Keratinocyte (primary cell): ENCODE results near the gene IRAG1. TPM values are rescaled to one million over a fixed set of nuclear protein-coding genes. Genes with fewer than 3 reads are reported as not detected.
"Not testable (repeated sequence)": the region's sequence is repeated elsewhere in the genome, so short reads cannot be mapped to it uniquely, and the experiment has no call there.

Experiments
- DNase-seq: peaks from one replicate; pipeline ENCODE4 v3.0.0-alpha.2; 2011; ENCODE audit warnings: low read depth, missing footprints, low spot score
- FAIRE-seq: peaks from 2 replicates; lab custom pipeline; 2011; peaks lifted over from hg19 to GRCh38; lab: Jason Lieb, UNC
- H2AFZ ChIP-seq: 2 replicates; pipeline ENCODE4 v1.6.0; 2012; ENCODE audit warnings: low read length, control low read depth, inconsistent platforms; ENCODE audit not compliant: control insufficient read depth
- H3K27ac ChIP-seq: 2 replicates; pipeline ENCODE4 v1.5.1; 2011; ENCODE audit warnings: low read length; ENCODE audit not compliant: control insufficient read depth, insufficient read depth
- H3K27me3 ChIP-seq: 3 replicates; pipeline ENCODE4 v1.6.0; 2011; ENCODE audit warnings: low read length; ENCODE audit not compliant: control insufficient read depth, insufficient read depth; ENCODE audit errors: extremely low read depth
- H3K36me3 ChIP-seq, 2 experiments: 2 replicates in 1 of 2; 3 replicates in 1 of 2; pipeline ENCODE4 v1.5.1; 2011; ENCODE audit warnings: low read length in 2 of 2, mild to moderate bottlenecking in 1 of 2; ENCODE audit not compliant: control insufficient read depth in 2 of 2, insufficient read depth in 2 of 2; ENCODE audit errors: extremely low read depth in 1 of 2
- H3K4me1 ChIP-seq: 3 replicates; pipeline ENCODE4 v1.5.1; 2011; ENCODE audit warnings: low read length; ENCODE audit not compliant: control insufficient read depth, insufficient read depth; ENCODE audit errors: extremely low read depth
- H3K4me2 ChIP-seq: 3 replicates; pipeline ENCODE4 v1.6.0; 2011; ENCODE audit warnings: low read depth, low read length; ENCODE audit not compliant: control insufficient read depth, insufficient read depth; ENCODE audit errors: extremely low read depth
- H3K4me3 ChIP-seq, 3 experiments: fragments of 200-600 bp in 1 of 3; sonication (generic) in 1 of 3; 2 replicates in 2 of 3; 3 replicates in 1 of 3; pipeline ENCODE4 v1.5.1; 2011 to 2016; ENCODE audit warnings: low read length in 3 of 3, mild to moderate bottlenecking in 3 of 3, control low read depth in 2 of 3, inconsistent platforms in 1 of 3, low read depth in 1 of 3, mixed read lengths in 1 of 3, mixed run types in 1 of 3, moderate library complexity in 1 of 3; ENCODE audit not compliant: control insufficient read depth in 2 of 3, insufficient read depth in 2 of 3; ENCODE audit errors: extremely low read depth in 1 of 3
- H3K79me2 ChIP-seq: 2 replicates; pipeline ENCODE4 v1.6.0; 2012; ENCODE audit warnings: low read length; ENCODE audit not compliant: control insufficient read depth, insufficient read depth
- H3K9ac ChIP-seq: 3 replicates; pipeline ENCODE4 v1.6.0; 2011; ENCODE audit warnings: low read length; ENCODE audit not compliant: control insufficient read depth, insufficient read depth; ENCODE audit errors: extremely low read depth
- H3K9me1 ChIP-seq: 3 replicates; pipeline ENCODE4 v1.6.0; 2011; ENCODE audit warnings: low read length; ENCODE audit not compliant: control insufficient read depth, insufficient read depth; ENCODE audit errors: extremely low read depth
- H3K9me3 ChIP-seq: 2 replicates; pipeline ENCODE4 v1.5.1; 2012; ENCODE audit warnings: low read depth, low read length; ENCODE audit not compliant: control insufficient read depth
- H4K20me1 ChIP-seq: 3 replicates; pipeline ENCODE4 v1.6.0; 2011; ENCODE audit warnings: low read length; ENCODE audit not compliant: control insufficient read depth, insufficient read depth; ENCODE audit errors: extremely low read depth
- EZH2 ChIP-seq: IDR thresholded peaks from one replicate; pipeline ENCODE4 v1.6.1; 2012; ENCODE audit warnings: inconsistent platforms, mild to moderate bottlenecking, low read length, moderate library complexity
- dilution Hi-C: fragments of 300-500 bp; cut with MboI; formaldehyde crosslinking; loops from one replicate; pipeline ENCODE4 v1.7.0; 2020; ENCODE audit warnings: low sequenced_read_pairs; ENCODE audit not compliant: extremely low pct_ligation_motif_present
- polyA plus RNA-seq, 5 experiments: library from polyadenylated mRNA; depleted of rRNA in 3 of 5; stranded (reverse) in 3 of 5; stranded (forward) in 1 of 5; unstranded in 1 of 5; fragments of >200 nt; gene quantifications; 1 replicate in 1 of 5; 2 replicates in 3 of 5; 3 replicates in 1 of 5; pipeline versions ENCODE4 v1.2.1 to v1.2.3, GENCODE V29; 2011 to 2012; ENCODE audit warnings: missing spikeins in 2 of 5, low read depth in 1 of 5, low replicate concordance in 1 of 5
- TF ChIP-seq, protein P1 (sequence below), 3 experiments: IDR thresholded peaks in 1 of 3; conservative IDR thresholded peaks in 1 of 3; optimal IDR thresholded peaks in 1 of 3; 2 replicates in 2 of 3; 3 replicates in 1 of 3; pipeline versions ENCODE3 to v1.5.1; 2011; ENCODE audit warnings: low read length in 3 of 3, mild to moderate bottlenecking in 3 of 3, moderate library complexity in 2 of 3, control low read depth in 1 of 3, inconsistent platforms in 1 of 3; ENCODE audit not compliant: insufficient read depth in 2 of 3; ENCODE audit errors: extremely low read depth in 1 of 3

The IRAG1 gene
- polyA plus RNA-seq, 1 donor (not counting 4 experiments of a cell fraction or from before 2014, with no cell fraction given), result 0.51 TPM

DNA sequence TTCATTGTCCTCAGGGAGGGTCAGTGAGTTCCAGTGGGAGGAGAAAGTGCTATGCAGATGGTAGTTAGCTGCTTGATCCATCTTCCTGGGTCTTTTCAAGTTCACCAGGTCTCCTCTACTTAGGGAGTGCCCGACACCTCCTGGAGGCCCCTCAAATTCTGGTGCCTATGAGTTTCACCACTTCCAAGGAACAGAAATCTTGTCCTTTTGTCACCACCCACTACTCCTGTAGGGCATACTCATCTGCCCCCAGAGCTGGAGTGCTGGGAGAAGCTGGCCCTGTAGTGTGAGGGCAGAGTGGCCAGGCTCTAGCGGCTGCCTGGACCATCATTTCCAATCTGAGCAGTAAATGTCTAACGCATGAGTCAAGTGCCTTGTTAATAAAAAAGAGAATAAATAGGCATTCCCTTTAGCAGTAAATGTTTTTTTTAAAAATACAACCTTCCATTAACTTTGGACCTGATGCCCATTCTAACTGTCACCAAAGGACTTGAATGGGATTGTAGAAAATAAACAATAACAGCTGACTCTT lies 12.5 kb downstream of the IRAG1 start:
- no peaks in the 10 kb centered on the region for H4K20me1 ChIP-seq
- no peak overlapping the region for H3K4me2 ChIP-seq
- no peaks in the 10 kb centered on the region for H3K79me2 ChIP-seq
- no peaks in the 10 kb centered on the region for H3K36me3 ChIP-seq
- no peak overlapping the region for H3K9ac ChIP-seq
- TF ChIP-seq, protein P1, sequence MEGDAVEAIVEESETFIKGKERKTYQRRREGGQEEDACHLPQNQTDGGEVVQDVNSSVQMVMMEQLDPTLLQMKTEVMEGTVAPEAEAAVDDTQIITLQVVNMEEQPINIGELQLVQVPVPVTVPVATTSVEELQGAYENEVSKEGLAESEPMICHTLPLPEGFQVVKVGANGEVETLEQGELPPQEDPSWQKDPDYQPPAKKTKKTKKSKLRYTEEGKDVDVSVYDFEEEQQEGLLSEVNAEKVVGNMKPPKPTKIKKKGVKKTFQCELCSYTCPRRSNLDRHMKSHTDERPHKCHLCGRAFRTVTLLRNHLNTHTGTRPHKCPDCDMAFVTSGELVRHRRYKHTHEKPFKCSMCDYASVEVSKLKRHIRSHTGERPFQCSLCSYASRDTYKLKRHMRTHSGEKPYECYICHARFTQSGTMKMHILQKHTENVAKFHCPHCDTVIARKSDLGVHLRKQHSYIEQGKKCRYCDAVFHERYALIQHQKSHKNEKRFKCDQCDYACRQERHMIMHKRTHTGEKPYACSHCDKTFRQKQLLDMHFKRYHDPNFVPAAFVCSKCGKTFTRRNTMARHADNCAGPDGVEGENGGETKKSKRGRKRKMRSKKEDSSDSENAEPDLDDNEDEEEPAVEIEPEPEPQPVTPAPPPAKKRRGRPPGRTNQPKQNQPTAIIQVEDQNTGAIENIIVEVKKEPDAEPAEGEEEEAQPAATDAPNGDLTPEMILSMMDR (optimal IDR thresholded peaks at IDR 0.05 in 1 of 3, IDR thresholded peaks at IDR 0.05 in 1 of 3, conservative IDR thresholded peaks at IDR 0.05 in 1 of 3; ENCODE audit: extremely low read depth in 1 of 3, insufficient read depth in 2 of 3, low read length in 3 of 3), result no peak
- no peak for TF ChIP-seq EZH2
- H3K27ac ChIP-seq, result no peak overlapping the region
- H3K9me1 ChIP-seq, result no peaks in the 10 kb centered on the region
- no peak overlapping the region for H3K4me3 ChIP-seq
- H3K27me3 ChIP-seq, result peaks cover 23% of the 10 kb centered on the region
- H3K9me3 ChIP-seq, result no peaks in the 10 kb centered on the region
- FAIRE-seq (no peak), DNase-seq (no peak)
- H3K4me1 ChIP-seq, result no peaks in the 10 kb centered on the region
- no peak overlapping the region for H2AFZ ChIP-seq
- dilution Hi-C loops, result no loop called here

DNA sequence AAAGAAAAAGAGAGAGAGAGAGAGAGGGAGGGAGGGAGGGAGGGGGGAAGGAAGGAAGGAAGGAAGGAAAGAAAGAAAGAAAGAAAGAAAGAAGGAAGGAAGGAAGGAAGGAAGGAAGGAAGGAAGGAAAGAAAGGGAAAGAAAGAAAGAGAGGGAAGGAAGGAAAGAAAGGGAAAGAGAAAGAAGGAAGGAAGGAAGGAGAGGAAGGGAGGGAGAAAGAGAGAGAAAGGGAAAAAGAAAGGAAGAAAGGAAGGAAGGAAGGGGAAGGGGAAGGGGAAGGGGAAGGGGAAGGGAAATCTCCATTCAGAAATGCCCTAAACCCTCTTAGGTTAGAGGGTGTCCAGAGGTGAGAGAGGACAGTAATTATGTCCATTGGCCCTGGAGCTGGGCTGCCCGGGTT lies 13.3 kb downstream of the IRAG1 start:
- H3K4me3 ChIP-seq, H3K9ac ChIP-seq, H3K4me1 ChIP-seq, H3K9me3 ChIP-seq, H3K4me2 ChIP-seq, H3K36me3 ChIP-seq, H3K79me2 ChIP-seq, H2AFZ ChIP-seq, FAIRE-seq, dilution Hi-C loops, DNase-seq, H3K27ac ChIP-seq, H3K9me1 ChIP-seq, H4K20me1 ChIP-seq: not testable (repeated sequence)
- peaks cover 24% of the 10 kb centered on the region for H3K27me3 ChIP-seq

GRCh38 chr11:10679644-10680043 lies 13.9 kb downstream of the IRAG1 start:
- no peak overlapping the region for H2AFZ ChIP-seq
- no peaks in the 10 kb centered on the region for H4K20me1 ChIP-seq
- no peak overlapping the region for H3K27ac ChIP-seq
- H3K79me2 ChIP-seq, result no peaks in the 10 kb centered on the region
- TF ChIP-seq EZH2, result no peak
- TF ChIP-seq, protein P1 (optimal IDR thresholded peaks at IDR 0.05 in 1 of 3, IDR thresholded peaks at IDR 0.05 in 1 of 3, conservative IDR thresholded peaks at IDR 0.05 in 1 of 3; ENCODE audit: extremely low read depth in 1 of 3, insufficient read depth in 2 of 3, low read length in 3 of 3), result no peak
- dilution Hi-C loops, result no loop called here
- H3K9me3 ChIP-seq, result no peaks in the 10 kb centered on the region
- FAIRE-seq (no peak), DNase-seq (no peak)
- no peak overlapping the region for H3K4me3 ChIP-seq
- H3K27me3 ChIP-seq, result peaks cover 26% of the 10 kb centered on the region
- no peaks in the 10 kb centered on the region for H3K9me1 ChIP-seq
- H3K36me3 ChIP-seq, result no peaks in the 10 kb centered on the region
- no peak overlapping the region for H3K4me2 ChIP-seq
- no peak overlapping the region for H3K9ac ChIP-seq
- peaks cover 6% of the 10 kb centered on the region for H3K4me1 ChIP-seq
